Hematopoietic multipotent progenitor cell treated with erythropoietin and hydrocortisone succinate and interleukin-3 and kit ligand, for 8 days (in vitro differentiated cells): ENCODE results near the gene HUS1.
"Not testable (repeated sequence)": the region's sequence is repeated elsewhere in the genome, so short reads cannot be mapped to it uniquely, and the experiment has no call there.

ENCODE experiments used
- DNase-seq: peaks from one replicate; pipeline ENCODE4 v3.0.0-alpha.2; 2015

Gene HUS1

GRCh38 chr7:47943676-47944474 is 35.5 kb downstream of the HUS1 start:
- DNase-seq = no peak

- not testable (repeated sequence) for DNase-seq
These were observed 36.8 kb downstream of the HUS1 start for GRCh38 chr7:47942651-47943050.

DNA sequence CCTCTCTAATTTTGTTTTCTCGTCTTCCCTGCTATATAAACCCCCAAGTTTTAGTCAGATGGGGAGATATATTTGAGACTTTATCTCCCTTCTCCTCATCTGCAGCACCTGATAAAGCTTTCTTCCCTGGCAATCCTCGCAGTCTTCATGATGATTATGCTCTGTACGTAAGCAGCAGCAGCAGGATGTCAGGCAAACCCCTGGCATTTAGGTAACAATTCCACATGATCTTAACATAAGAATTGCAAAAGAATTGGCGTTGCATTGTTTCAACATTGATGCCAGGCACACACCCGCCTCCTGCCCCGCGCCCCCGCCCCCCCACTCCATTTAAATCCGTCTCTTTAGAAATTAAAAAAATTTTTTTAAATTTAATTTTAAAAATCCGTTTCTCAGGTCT is 37.3 kb downstream of the HUS1 start:
- DNase-seq = no peak

DNA sequence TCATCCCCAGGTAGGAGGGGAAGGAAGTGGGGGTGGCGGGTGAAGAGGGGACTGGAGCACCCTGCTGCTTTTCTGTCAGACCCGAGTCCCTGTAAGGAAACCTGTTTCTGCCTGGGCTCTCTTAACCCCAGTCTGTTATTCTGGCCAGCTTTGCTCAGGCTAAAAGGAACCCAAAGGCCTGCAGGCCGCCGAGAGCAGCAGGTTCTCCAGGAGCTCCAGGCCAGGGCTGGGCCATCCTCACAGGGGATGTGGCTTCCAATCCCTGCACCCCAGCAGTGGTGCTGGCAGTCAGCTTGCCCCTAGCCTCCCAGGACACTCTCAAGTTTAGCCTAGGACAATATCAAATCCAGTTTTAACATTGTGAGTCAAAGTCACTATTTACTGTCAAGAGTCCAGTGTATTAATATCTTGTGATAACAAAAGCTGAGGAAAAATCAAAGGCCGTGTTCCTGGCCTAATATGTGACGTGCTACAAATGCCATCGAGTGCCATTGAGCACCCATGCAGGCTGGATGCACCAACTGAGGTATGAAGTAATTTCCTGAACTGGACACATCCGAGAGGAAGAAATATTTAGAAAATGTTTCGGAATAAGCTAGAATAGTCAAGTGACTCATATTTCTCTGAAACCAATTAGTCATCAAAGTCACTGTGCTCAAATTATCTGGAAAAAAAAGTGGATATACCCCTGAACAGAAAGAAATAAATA is 38.1 kb downstream of the HUS1 start:
- no peak for DNase-seq

- DNase-seq = no peak
These were observed 39.1 kb downstream of the HUS1 start for GRCh38 chr7:47940088-47941013.

DNA sequence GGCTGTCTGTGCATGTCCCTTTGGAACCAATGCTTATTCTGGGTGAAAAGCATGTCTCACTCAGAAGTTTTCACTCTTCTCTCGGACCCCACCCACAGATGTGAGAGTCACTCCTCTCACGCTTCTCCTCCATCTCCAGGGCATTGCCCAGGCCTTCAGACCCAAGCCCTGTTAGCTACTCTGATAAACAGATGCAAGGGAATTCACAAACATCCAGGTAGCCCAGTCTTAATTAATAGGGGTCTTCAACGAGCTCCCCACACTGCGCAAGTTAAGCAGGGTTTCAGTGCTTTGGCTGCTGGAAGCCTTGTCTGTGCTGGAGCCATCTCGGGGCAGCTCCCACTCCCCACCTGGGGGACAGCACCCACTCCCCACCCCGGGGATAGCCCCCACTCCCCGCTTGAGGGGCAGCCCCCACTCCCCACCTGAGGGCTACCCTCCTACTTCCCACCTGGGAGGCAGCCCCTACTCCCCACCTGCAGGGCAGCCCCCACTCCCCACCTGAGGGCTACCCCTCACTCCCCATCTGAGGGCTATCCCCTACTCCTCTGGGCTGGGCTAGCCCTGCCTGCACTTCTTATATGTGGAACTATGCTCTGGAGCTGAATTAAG is 39.9 kb downstream of the HUS1 start:
- no peak for DNase-seq

- DNase-seq = no peak
These were observed 40.7 kb downstream of the HUS1 start for GRCh38 chr7:47938574-47939165.

- DNase-seq = no peak
These were observed 41.5 kb downstream of the HUS1 start for GRCh38 chr7:47937711-47938573.

DNA sequence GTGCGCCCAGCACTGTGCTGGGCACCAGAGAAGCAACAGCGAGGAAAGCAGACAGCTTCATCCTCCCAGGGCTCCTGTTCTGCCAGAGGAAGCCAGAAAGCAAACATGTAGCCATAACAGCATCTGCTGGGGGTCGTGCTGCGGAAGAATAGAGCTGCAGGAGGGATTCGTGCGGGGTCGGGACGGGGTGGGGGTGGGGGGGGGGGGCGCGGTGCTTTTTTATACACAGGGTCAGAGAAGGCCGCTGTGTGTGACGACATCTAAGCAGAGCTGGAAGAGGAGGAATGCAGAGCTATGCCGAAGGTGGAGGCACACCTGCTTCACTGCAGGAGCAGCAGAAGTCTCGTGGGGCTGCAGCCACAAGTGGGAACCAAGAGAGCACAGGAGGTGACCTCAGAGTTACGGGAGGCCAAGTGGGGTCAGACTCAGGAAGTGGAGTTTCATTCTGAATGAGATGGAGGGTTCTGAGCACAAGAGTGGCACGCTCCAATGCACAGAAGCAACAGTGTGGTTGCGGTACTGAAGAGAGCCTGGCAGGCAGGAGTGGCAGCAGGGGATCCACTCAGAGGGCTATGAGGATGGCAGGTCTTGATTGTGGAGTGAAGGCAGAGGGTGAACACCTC is 42.2 kb downstream of the HUS1 start:
- DNase-seq = no peak

- DNase-seq = no peak
These were observed 43.1 kb downstream of the HUS1 start for GRCh38 chr7:47936323-47936722.

GRCh38 chr7:47935336-47935735 is 44.1 kb downstream of the HUS1 start:
- DNase-seq = no peak

- DNase-seq = no peak
These were observed 44.6 kb downstream of the HUS1 start for GRCh38 chr7:47934831-47935230.

GRCh38 chr7:47933215-47933614 is 46.2 kb downstream of the HUS1 start:
- DNase-seq = no peak

- DNase-seq = no peak
These were observed 46.9 kb downstream of the HUS1 start for GRCh38 chr7:47932466-47933037.

DNA sequence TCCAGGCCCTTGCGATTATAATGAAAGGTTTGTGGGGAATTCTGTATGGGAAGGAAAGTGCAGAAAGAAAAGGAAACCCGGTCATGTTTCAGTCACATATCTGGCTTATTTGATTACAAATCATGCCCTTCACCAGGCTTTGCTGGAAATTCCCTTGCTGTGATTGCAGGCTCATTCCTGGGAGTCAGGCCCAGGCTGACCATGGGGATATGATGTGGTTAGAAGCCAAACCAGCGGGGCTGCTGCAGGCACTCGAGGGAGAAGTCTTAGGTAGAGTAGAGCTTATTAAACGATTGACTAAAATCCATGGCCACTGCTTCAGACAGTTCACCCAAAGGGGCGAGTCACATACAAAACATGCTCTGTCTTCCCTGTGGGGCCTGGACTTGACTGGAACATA is 47.4 kb downstream of the HUS1 start:
- DNase-seq = no peak

DNA sequence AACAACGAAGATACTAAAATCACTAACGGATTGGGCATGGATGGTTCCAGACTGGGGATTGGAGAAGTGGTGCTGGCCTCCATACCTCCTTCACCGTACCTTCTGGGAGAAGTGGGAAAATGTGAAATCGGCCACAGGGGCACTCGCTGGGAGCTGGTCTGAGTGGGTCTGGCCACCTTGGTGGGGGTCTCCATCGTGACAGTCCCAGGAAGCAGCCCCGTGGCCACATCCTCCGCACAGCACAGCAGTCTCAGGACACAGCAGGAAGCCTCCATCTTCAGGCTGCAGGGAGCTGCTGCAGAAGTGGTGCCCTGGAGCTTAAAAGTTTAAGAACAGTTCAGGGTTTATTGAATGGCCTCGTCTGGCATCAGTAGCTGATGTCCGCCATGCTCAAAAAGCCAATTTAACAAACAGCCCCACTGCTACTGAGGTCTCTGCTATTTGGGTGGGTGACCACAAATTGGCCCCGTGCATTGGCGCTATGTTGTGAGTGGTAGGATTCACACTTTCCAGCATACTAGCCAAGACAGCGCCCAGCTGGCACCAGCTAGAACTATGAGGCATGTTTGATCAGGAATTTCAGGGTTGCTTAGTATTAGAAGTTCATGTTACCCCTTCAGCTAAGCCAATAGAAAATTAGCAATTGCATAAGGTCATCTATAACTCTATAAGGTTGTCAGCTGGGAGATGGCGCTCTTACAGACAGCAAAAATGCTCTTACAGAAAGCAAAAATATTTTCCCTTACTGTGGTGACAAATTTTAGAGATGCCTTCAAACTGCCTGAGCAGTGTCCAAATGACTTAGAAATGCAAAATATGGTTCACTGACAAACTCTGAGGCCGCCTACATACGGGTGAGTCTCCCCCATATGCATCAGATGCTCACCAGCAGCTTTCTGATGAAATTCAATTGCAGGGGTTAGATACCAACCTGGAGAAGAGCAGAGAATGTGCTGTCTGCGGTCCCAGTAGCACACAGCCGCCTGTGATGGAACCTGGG is 48.1 kb downstream of the HUS1 start:
- DNase-seq = no peak

DNA sequence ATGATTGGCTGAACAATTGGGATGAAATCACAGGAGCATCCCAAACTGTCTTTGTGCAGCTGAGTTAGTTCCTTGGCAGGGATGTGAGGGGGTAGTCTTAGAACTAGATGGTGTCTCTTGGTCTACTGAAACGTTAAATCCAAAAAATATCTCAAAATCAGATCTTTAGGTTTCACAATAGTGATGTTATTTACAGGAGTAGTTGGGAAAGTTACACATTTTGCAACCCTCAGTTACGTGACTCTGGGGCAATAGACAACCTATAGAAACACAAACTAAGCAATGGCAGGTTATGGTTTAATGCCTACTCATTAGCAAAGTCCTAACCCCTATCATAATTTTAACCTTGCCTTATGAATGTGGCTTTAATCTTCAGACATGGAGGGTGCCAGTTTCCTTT is 55.1 kb downstream of the HUS1 start:
- no peak for DNase-seq

DNA sequence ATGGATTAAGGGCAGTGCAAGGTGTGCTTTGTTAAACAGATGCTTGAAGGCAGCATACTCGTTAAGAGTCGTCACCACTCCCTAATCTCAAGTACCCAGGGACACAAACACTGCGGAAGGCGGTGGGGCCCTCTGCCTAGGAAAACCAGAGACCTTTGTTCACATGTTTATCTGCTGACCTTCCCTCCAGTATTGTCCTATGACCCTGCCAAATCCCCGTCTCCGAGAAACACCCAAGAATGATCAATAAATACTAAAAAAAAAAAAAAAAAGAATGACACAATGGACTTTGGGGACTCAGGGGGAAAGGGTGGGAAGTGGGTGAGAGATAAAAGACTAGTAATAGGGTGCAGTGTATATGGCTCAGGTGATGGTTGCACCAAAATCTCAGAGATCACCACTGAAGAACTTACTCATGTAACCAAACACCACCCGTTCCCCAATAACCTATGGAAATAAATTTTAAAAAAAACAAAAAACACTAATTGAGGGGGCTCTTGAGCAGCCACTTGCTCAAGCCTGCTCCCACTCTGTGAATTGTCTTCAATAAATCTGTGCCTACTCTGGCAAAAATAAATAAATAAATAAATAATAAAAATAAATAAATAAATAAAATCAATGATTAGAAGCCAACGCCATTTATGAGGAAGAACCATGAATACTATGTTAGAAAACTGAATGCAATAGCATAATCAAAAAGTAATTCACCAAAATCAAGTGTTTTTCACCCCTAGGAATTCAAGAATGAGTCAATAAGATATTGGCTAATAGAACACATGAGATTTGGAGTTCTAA is 56.1 kb downstream of the HUS1 start:
- not testable (repeated sequence) for DNase-seq
